ENCODE measurements around the gene SRXN1.

Gene SRXN1

DNA sequence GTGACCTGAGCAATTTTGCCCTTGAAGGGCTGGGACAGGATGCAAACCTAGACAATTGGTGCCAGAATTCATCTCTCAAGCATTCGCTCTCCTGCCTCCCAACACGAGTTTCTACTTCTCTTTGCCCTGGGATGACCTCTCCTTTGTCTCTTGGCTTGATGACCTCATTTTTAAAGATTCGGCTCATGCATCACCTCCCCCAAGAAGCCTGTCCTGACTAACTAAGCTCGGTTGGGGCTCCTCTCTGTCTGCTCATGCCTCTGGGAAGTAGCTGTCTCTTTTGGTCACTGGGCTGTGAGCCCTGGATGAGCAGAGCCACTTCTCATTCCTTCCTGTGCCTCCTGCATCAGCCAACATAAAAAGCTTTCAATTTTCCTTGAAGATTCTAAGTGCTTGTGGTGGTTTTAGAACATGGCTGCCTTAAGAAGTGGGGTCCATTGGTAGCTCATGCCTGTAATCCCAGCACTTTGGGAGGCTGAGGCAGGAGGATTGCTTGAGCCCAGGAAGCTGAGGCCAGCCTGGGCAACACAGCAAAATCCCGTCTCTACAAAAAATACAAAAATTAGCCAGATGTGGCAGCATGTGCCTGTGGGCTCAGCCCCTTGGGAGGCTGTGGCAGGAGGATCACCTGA is 31.8 kb downstream of the SRXN1 start (continued):
- TF ChIP-seq ZFP69B (tag by site-specific recombination; IDR thresholded peaks at IDR 0.05) (peak; percentile 83; the same call in 1 of the 2 replicates), SP3 (tag by site-specific recombination; IDR thresholded peaks at IDR 0.05) (no peak), ZNF488 (tag by site-specific recombination; IDR thresholded peaks at IDR 0.05) (no peak), ZNF707 (tag by site-specific recombination; IDR thresholded peaks at IDR 0.05) (no peak), GLIS1 (tag by site-specific recombination; IDR thresholded peaks at IDR 0.05) (peak; percentile 74), HOXD13 (CRISPR knock-in tag; IDR thresholded peaks at IDR 0.05; ENCODE audit: borderline replicate concordance) (no peak), ZEB2 (tag by site-specific recombination; IDR thresholded peaks at IDR 0.05) (0 out of 2 replicates have a peak, but pooled peaks have one; percentile 30), EGR2 (tag by site-specific recombination; IDR thresholded peaks at IDR 0.05; ENCODE audit: low read depth) (no peak), ZNF623 (tag by site-specific recombination; IDR thresholded peaks at IDR 0.05) (no peak), ZNF274 (IDR thresholded peaks at IDR 0.05; ENCODE audit: low read length) (no peak), ZNF274 (tag by site-specific recombination; IDR thresholded peaks at IDR 0.05; ENCODE audit: borderline replicate concordance) (no peak), OVOL3 (tag by site-specific recombination; IDR thresholded peaks at IDR 0.05) (no peak), ZNF677 (tag by site-specific recombination; IDR thresholded peaks at IDR 0.05) (no peak), ZNF837 (tag by site-specific recombination; IDR thresholded peaks at IDR 0.05) (no peak), ZNF266 (tag by site-specific recombination; IDR thresholded peaks at IDR 0.05; ENCODE audit: low read depth) (no peak)
- TF ChIP-seq, protein P1, sequence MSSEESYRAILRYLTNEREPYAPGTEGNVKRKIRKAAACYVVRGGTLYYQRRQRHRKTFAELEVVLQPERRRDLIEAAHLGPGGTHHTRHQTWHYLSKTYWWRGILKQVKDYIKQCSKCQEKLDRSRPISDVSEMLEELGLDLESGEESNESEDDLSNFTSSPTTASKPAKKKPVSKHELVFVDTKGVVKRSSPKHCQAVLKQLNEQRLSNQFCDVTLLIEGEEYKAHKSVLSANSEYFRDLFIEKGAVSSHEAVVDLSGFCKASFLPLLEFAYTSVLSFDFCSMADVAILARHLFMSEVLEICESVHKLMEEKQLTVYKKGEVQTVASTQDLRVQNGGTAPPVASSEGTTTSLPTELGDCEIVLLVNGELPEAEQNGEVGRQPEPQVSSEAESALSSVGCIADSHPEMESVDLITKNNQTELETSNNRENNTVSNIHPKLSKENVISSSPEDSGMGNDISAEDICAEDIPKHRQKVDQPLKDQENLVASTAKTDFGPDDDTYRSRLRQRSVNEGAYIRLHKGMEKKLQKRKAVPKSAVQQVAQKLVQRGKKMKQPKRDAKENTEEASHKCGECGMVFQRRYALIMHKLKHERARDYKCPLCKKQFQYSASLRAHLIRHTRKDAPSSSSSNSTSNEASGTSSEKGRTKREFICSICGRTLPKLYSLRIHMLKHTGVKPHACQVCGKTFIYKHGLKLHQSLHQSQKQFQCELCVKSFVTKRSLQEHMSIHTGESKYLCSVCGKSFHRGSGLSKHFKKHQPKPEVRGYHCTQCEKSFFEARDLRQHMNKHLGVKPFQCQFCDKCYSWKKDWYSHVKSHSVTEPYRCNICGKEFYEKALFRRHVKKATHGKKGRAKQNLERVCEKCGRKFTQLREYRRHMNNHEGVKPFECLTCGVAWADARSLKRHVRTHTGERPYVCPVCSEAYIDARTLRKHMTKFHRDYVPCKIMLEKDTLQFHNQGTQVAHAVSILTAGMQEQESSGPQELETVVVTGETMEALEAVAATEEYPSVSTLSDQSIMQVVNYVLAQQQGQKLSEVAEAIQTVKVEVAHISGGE (tag by site-specific recombination; conservative IDR thresholded peaks at IDR 0.05; ENCODE audit: low read depth): no peak
- TF ChIP-seq, protein P2, sequence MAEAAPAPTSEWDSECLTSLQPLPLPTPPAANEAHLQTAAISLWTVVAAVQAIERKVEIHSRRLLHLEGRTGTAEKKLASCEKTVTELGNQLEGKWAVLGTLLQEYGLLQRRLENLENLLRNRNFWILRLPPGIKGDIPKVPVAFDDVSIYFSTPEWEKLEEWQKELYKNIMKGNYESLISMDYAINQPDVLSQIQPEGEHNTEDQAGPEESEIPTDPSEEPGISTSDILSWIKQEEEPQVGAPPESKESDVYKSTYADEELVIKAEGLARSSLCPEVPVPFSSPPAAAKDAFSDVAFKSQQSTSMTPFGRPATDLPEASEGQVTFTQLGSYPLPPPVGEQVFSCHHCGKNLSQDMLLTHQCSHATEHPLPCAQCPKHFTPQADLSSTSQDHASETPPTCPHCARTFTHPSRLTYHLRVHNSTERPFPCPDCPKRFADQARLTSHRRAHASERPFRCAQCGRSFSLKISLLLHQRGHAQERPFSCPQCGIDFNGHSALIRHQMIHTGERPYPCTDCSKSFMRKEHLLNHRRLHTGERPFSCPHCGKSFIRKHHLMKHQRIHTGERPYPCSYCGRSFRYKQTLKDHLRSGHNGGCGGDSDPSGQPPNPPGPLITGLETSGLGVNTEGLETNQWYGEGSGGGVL (tag by site-specific recombination; IDR thresholded peaks at IDR 0.05): no peak
- TF ChIP-seq, protein P3, sequence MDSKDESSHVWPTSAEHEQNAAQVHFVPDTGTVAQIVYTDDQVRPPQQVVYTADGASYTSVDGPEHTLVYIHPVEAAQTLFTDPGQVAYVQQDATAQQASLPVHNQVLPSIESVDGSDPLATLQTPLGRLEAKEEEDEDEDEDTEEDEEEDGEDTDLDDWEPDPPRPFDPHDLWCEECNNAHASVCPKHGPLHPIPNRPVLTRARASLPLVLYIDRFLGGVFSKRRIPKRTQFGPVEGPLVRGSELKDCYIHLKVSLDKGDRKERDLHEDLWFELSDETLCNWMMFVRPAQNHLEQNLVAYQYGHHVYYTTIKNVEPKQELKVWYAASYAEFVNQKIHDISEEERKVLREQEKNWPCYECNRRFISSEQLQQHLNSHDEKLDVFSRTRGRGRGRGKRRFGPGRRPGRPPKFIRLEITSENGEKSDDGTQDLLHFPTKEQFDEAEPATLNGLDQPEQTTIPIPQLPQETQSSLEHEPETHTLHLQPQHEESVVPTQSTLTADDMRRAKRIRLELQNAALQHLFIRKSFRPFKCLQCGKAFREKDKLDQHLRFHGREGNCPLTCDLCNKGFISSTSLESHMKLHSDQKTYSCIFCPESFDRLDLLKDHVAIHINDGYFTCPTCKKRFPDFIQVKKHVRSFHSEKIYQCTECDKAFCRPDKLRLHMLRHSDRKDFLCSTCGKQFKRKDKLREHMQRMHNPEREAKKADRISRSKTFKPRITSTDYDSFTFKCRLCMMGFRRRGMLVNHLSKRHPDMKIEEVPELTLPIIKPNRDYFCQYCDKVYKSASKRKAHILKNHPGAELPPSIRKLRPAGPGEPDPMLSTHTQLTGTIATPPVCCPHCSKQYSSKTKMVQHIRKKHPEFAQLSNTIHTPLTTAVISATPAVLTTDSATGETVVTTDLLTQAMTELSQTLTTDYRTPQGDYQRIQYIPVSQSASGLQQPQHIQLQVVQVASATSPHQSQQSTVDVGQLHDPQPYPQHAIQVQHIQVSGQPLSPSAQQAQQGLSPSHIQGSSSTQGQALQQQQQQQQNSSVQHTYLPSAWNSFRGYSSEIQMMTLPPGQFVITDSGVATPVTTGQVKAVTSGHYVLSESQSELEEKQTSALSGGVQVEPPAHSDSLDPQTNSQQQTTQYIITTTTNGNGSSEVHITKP (tag by site-specific recombination; IDR thresholded peaks at IDR 0.05): no peak
- TF ChIP-seq, protein P4, sequence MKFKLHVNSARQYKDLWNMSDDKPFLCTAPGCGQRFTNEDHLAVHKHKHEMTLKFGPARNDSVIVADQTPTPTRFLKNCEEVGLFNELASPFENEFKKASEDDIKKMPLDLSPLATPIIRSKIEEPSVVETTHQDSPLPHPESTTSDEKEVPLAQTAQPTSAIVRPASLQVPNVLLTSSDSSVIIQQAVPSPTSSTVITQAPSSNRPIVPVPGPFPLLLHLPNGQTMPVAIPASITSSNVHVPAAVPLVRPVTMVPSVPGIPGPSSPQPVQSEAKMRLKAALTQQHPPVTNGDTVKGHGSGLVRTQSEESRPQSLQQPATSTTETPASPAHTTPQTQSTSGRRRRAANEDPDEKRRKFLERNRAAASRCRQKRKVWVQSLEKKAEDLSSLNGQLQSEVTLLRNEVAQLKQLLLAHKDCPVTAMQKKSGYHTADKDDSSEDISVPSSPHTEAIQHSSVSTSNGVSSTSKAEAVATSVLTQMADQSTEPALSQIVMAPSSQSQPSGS (tag by site-specific recombination; IDR thresholded peaks at IDR 0.05; ENCODE audit: low read depth): peak; percentile 53; the same call in 1 of the 2 replicates

Measured in HEK293 (cell line).